Cardiac muscle cell (in vitro differentiated cells and primary cell): ENCODE measurements around the gene CAPS. TPM values are rescaled to one million over a fixed set of nuclear protein-coding genes. Genes with fewer than 3 reads are reported as not detected.

ENCODE experiments used
- DNase-seq, 2 donors: peaks; one replicate each; pipeline versions ENCODE4 v3.0.0 to v3.0.0-alpha.2; 2010 to 2017; ENCODE audit warnings: low read depth in 1 of 2, low spot score in 1 of 2
- H3K27ac ChIP-seq: fragments of 200-600 bp; sonication (generic); 2 replicates; pipeline ENCODE4 v1.5.1; 2016
- H3K27me3 ChIP-seq: fragments of 200-600 bp; sonication (generic); 2 replicates; pipeline ENCODE4 v1.6.0; 2016; ENCODE audit warnings: control low read depth
- H3K36me3 ChIP-seq: fragments of 200-600 bp; sonication (generic); 2 replicates; pipeline ENCODE4 v1.5.1; 2016; ENCODE audit warnings: control low read depth
- H3K4me1 ChIP-seq: fragments of 200-600 bp; sonication (generic); 2 replicates; pipeline ENCODE4 v1.8.1; 2017; ENCODE audit warnings: low read depth, mild to moderate bottlenecking, mixed run types
- H3K4me3 ChIP-seq: fragments of 200-600 bp; sonication (generic); 2 replicates; pipeline ENCODE4 v1.5.1; 2016; ENCODE audit warnings: mild to moderate bottlenecking
- H3K9me3 ChIP-seq: fragments of 200-600 bp; sonication (generic); 2 replicates; pipeline ENCODE4 v1.5.1; 2017; ENCODE audit warnings: low read depth, mild to moderate bottlenecking, control low read depth
- polyA plus RNA-seq: library from polyadenylated mRNA; unstranded; fragments of >200 nt; fragmentation: Nextera tagmentation; extraction: Ambion mirVana; gene quantifications from 2 replicates; pipeline ENCODE4 v1.2.1, GENCODE V29; 2016
- total RNA-seq: library from RNA; depleted of rRNA; stranded (reverse); fragments of >200 nt; gene quantifications from 2 replicates; pipeline ENCODE4 v1.2.3, GENCODE V29; 2016
- TF ChIP-seq, protein P1 (sequence below): IDR thresholded peaks from 2 replicates; pipeline ENCODE4 v1.5.1; 2012; ENCODE audit warnings: low read depth, mild to moderate bottlenecking, low read length

CAPS gene
- total and polyA plus RNA-seq, 2 experiments from 2014 or later: 14.1 to 23.6 TPM

- Histone ChIP-seq H3K9me3 (no peaks in the 10 kb centered on the region), H3K27me3 (no peaks in the 10 kb centered on the region), H3K36me3 (peaks cover 10% of the 10 kb centered on the region), H3K4me1 (peaks cover 16% of the 10 kb centered on the region), H3K4me3 (no peak overlapping the region), H3K27ac (no peak overlapping the region)
- TF ChIP-seq, protein P1, sequence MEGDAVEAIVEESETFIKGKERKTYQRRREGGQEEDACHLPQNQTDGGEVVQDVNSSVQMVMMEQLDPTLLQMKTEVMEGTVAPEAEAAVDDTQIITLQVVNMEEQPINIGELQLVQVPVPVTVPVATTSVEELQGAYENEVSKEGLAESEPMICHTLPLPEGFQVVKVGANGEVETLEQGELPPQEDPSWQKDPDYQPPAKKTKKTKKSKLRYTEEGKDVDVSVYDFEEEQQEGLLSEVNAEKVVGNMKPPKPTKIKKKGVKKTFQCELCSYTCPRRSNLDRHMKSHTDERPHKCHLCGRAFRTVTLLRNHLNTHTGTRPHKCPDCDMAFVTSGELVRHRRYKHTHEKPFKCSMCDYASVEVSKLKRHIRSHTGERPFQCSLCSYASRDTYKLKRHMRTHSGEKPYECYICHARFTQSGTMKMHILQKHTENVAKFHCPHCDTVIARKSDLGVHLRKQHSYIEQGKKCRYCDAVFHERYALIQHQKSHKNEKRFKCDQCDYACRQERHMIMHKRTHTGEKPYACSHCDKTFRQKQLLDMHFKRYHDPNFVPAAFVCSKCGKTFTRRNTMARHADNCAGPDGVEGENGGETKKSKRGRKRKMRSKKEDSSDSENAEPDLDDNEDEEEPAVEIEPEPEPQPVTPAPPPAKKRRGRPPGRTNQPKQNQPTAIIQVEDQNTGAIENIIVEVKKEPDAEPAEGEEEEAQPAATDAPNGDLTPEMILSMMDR: no peak
- DNase-seq: no peak
Measured at GRCh38 chr19:5899728-5900526, 14.1 kb upstream of the CAPS start.

DNA sequence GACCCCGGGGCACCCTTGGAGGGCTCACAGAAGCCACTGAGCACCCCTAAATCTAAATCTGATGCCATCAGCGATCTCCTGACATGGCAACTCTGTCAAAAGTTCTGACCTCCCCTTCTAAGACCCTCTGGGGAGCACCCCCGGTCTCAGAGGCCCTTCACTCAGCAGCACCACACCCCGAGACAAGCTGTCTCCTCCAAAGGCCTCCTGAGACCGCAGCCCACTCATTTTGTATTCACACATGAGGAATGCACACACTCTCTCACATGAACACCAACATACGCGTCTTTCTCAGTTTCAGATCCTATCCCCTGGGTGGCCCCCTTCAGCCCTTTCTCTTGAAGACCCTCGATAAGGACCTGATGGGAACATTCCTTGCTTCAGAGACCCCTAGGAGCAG, 13.1 kb upstream of the CAPS start:
- no peaks in the 10 kb centered on the region for H3K9me3 ChIP-seq
- no peaks in the 10 kb centered on the region for H3K27me3 ChIP-seq
- no peak for DNase-seq
- TF ChIP-seq, protein P1: no peak
- no peak overlapping the region for H3K27ac ChIP-seq
- no peak overlapping the region for H3K4me3 ChIP-seq
- H3K4me1 ChIP-seq: peaks cover 5% of the 10 kb centered on the region
- peaks cover 7% of the 10 kb centered on the region for H3K36me3 ChIP-seq

GRCh38 chr19:5903056-5903623, 10.9 kb upstream of the CAPS start:
- Histone ChIP-seq H3K9me3 (no peaks in the 10 kb centered on the region), H3K36me3 (no peaks in the 10 kb centered on the region), H3K4me1 (peaks cover 5% of the 10 kb centered on the region), H3K27ac (peak overlapping the region; percentile 93), H3K4me3 (peak overlapping the region; percentile 85), H3K27me3 (no peaks in the 10 kb centered on the region)
- TF ChIP-seq, protein P1: no peak
- peak; percentile 30 to 65 for DNase-seq

DNA sequence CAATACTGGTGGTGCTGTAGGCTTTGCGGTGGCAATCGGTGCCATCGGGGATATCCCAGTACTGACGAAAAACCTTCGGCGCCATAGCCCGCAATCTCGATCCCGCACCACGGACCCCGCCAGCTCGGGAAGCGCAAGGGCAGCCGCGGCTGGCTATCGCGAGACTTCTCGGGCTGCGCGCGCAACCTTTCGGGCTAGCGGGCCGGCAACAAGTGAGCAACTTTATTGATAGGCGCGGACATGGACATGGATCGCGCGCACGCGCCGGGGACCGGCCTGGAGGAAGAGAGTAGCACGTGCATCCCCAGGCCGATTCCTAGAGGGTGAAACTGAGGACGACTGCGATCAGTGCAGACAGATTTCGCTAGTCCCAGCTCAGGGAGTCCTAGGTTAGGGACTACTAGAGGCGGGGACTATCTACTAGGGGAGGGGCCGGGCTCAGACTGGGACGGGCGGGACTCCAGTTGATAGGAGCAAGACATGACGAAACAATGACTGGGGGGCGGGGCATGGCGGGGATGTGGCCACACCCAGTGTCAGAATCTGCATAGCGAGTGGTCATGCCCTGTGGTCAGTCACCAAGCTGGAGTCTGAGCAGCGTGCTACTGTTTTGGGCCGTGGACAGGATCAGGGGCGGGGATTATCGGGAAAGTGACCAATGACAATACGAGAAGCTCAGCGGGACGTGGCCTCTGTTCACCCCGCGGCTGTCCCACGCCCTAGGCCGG, 10.3 kb upstream of the CAPS start, which contains the start of gene NDUFA11:
NDUFA11 (minus strand) TSS at position 167 of the 728 bp plus-strand sequence; CDS start at position 85, 82 bp downstream.
- peak; percentile 97 to 98 for DNase-seq
- TF ChIP-seq, protein P1: no peak
- no peaks in the 10 kb centered on the region for H3K36me3 ChIP-seq

DNA sequence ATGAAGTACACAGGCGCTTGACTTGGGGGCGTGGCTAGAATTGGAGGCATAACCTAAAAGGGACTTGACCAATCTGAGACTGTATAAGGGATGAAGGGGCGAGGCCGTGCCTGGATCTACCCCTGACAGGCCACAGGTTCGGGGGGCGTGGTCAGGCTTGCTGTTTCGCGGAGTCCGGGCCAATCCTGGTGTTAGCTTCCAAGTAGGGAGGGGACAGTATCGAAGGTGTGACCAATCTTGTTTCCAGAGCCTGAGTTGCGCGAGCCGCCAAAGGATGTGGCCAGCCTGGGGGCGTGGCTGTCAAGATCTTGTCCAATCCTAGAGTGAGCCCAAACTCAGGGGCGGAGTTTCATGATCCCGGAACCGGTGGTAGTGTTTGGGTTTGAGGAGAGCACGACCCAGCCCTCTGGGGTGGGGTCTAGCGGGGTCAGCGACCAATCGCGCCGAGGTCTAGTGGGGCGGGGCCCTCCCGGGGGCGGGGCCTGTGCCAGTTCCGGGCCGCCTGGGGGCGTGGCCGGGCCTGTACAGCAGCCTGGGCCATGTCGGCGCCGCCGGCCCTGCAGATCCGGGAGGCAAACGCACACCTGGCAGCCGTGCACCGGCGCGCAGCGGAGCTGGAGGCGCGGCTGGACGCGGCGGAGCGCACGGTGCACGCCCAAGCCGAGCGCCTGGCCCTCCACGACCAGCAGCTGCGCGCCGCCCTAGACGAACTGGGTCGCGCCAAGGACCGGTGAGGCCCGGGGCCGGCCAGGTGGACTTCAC, 9.5 kb upstream of the CAPS start, which contains the start of gene VMAC:
VMAC (plus strand) TSS at position 521 of the 762 bp plus-strand sequence; CDS start at position 540, 19 bp downstream.
- TF ChIP-seq, protein P1: no peak
- DNase-seq: peak; percentile 100
- no peaks in the 10 kb centered on the region for H3K27me3 ChIP-seq
- peaks cover 5% of the 10 kb centered on the region for H3K4me1 ChIP-seq
- peak within 1 kb of the TSS; percentile 93 for H3K27ac ChIP-seq
- H3K36me3 ChIP-seq: peaks cover 3% of the 10 kb centered on the region
- H3K4me3 ChIP-seq: peak within 1 kb of the TSS; percentile 85
- no peaks in the 10 kb centered on the region for H3K9me3 ChIP-seq

More for the DNA sequence above, 10.3 kb upstream of the CAPS start, which contains the start of gene NDUFA11:
- Histone ChIP-seq H3K27me3 (no peaks in the 10 kb centered on the region), H3K4me1 (peaks cover 5% of the 10 kb centered on the region), H3K27ac (peak within 1 kb of the TSS; percentile 93), H3K9me3 (no peaks in the 10 kb centered on the region), H3K4me3 (peak within 1 kb of the TSS; percentile 85)
